Natural killer cell (primary cell): ENCODE results near the gene C11orf21. TPM values are rescaled to one million over a fixed set of nuclear protein-coding genes. Genes with fewer than 3 reads are reported as not detected.
A peak's percentile ranks its signal among the peaks of the same experiment; 100 is the strongest.

ENCODE experiments used
- ATAC-seq, 3 donors: fragments of 150-1000 bp in 2 of 3; fragments of 200-7000 bp in 1 of 3; cut with Tn5 transposase; 1 replicate in 1 of 3; 2 replicates in 2 of 3; pipeline ENCODE4 v1.10.0; 2021; ENCODE audit warnings: mild to moderate bottlenecking in 2 of 3, moderate library complexity in 2 of 3
- DNase-seq, 2 donors: peaks; one replicate each; pipeline versions ENCODE4 v3.0.0 to v3.0.0-alpha.2; 2013 to 2021; ENCODE audit warnings: mixed read lengths in 1 of 2
- H3K27ac ChIP-seq: one replicate; pipeline ENCODE4 v1.5.1; 2013; ENCODE audit warnings: mild to moderate bottlenecking, low read length
- H3K27me3 ChIP-seq: one replicate; pipeline ENCODE4 v1.6.1; 2013; ENCODE audit warnings: low read length; ENCODE audit not compliant: control insufficient read depth, insufficient read depth
- H3K36me3 ChIP-seq: one replicate; pipeline ENCODE4 v1.6.1; 2013; ENCODE audit warnings: low read length; ENCODE audit not compliant: control insufficient read depth, insufficient read depth
- H3K4me1 ChIP-seq: one replicate; pipeline ENCODE4 v1.6.1; 2013; ENCODE audit warnings: low read length; ENCODE audit not compliant: control insufficient read depth, insufficient read depth
- H3K4me3 ChIP-seq: one replicate; pipeline ENCODE4 v1.5.1; 2013; ENCODE audit warnings: low read length
- H3K9me3 ChIP-seq: one replicate; pipeline ENCODE4 v1.6.1; 2013; ENCODE audit warnings: low read length; ENCODE audit not compliant: control insufficient read depth, insufficient read depth
- H3K27ac Mint-ChIP-seq, 2 donors: one replicate each; pipeline ENCODE4 v1.8.0; 2022; ENCODE audit warnings: mild to moderate bottlenecking in 2 of 2, mixed read lengths in 2 of 2, moderate library complexity in 1 of 2
- H3K27me3 Mint-ChIP-seq, 2 donors: one replicate each; pipeline ENCODE4 v1.8.0; 2022; ENCODE audit warnings: low read depth in 2 of 2, mixed read lengths in 2 of 2
- H3K36me3 Mint-ChIP-seq: one replicate; pipeline ENCODE4 v1.8.0; 2022; ENCODE audit warnings: mixed read lengths
- H3K4me1 Mint-ChIP-seq, 2 donors: one replicate each; pipeline ENCODE4 v1.8.0; 2022; ENCODE audit warnings: mixed read lengths in 2 of 2
- H3K4me3 Mint-ChIP-seq: one replicate; pipeline ENCODE4 v1.8.0; 2022; ENCODE audit warnings: mild to moderate bottlenecking, moderate library complexity, mixed read lengths
- H3K9me3 Mint-ChIP-seq, 2 donors: one replicate each; pipeline ENCODE4 v1.8.0; 2022; ENCODE audit warnings: mixed read lengths in 2 of 2
- WGBS: methylation state at CpG from one replicate; pipeline ENCODE4 v1.1.7; 2013; ENCODE audit warnings: missing lambda C conversion rate; ENCODE audit not compliant: insufficient coverage; 5-methylcytosine and 5-hydroxymethylcytosine counted together
- intact Hi-C: fragments of 100-400 bp; cut with micrococcal nuclease; formaldehyde crosslinking; loops from one replicate; pipeline ENCODE4 v1.14.2; 2022
- total RNA-seq, 4 donors: library from RNA; stranded (reverse); fragments of 120-200 nt in 1 of 4; gene quantifications; one replicate each; pipeline versions ENCODE4 v1.2.3 to v1.2.4, GENCODE V29; 2013 to 2022
- TF ChIP-seq, protein P1 (sequence below): fragments of 200-600 bp; IDR thresholded peaks from one replicate; pipeline ENCODE4 v1.8.0; 2022; ENCODE audit warnings: antibody characterized with exemption

Gene C11orf21
- 100 to 1,000 TPM; 227 to 325 (median 237) TPM for total RNA-seq
- total RNA-seq (2013) = 138 TPM

DNA sequence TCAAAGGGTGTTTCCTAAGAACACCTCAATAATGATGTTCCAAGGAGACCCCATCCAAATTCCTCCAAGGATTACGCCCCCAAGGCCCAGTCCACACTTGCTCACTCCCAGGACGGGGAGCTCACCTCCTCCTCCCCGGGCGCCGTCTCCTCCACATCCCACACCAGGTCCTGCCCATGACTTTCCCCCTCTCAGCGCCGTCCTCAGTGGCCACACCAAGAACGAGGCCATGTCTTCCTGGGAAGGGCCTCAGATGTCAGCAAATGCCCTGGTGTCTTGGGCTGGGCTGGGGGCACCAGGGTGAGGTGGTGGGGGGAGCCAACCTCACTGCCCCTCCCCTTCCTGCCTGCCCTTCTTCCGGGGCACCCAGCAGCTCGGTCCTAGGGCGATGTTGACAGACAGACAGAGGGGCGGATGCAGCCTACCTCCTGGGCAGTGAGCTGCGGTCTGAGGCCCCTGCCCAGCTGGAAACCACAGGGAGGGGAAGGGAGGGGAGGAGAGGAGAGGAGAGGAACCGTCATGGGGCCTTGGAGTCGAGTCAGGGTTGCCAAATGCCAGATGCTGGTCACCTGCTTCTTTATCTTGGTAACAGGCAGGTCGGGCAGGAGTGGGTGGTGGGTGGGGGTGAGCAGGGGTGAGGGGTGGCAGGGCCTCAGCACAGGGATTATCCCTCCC, at the start of gene C11orf21, which contains the start of gene TSPAN32:
TSS of gene C11orf21 (minus strand) at position 288 of the 675 bp plus-strand sequence. CDS start at position 178, 110 bp downstream.
TSS of gene TSPAN32 (plus strand) at position 383 of the 675 bp plus-strand sequence. CDS start at position 520, 137 bp downstream.
- TF ChIP-seq, protein P1, sequence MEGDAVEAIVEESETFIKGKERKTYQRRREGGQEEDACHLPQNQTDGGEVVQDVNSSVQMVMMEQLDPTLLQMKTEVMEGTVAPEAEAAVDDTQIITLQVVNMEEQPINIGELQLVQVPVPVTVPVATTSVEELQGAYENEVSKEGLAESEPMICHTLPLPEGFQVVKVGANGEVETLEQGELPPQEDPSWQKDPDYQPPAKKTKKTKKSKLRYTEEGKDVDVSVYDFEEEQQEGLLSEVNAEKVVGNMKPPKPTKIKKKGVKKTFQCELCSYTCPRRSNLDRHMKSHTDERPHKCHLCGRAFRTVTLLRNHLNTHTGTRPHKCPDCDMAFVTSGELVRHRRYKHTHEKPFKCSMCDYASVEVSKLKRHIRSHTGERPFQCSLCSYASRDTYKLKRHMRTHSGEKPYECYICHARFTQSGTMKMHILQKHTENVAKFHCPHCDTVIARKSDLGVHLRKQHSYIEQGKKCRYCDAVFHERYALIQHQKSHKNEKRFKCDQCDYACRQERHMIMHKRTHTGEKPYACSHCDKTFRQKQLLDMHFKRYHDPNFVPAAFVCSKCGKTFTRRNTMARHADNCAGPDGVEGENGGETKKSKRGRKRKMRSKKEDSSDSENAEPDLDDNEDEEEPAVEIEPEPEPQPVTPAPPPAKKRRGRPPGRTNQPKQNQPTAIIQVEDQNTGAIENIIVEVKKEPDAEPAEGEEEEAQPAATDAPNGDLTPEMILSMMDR = no peak
- H3K36me3 ChIP-seq = peaks cover 40% of the 10 kb centered on the region
- H3K4me1 ChIP-seq = peaks cover 96% of the 10 kb centered on the region
- Mint-ChIP-seq H3K36me3 (no peaks in the 10 kb centered on the region), H3K9me3 (no peaks in the 10 kb centered on the region), H3K27me3 (no peaks in the 10 kb centered on the region), H3K4me1 (peaks cover 34 to 85% of the 10 kb centered on the region in 2 donors), H3K4me3 (peak within 1 kb of the TSS; percentile 98), H3K27ac (peak within 1 kb of the TSS; percentile 86 to 96)
- no peaks in the 10 kb centered on the region for H3K27me3 ChIP-seq
- DNase-seq = peak; percentile 67 to 77
- intact Hi-C loops = loop anchor here (1.0 to 5.0 kb wide), 3 partner anchors 34 to 105 kb away; partner anchors contain the start of gene TSSC4
- WGBS = 2% methylated on average over 15 of the region's 16 CpGs
- H3K27ac ChIP-seq = peak within 1 kb of the TSS; percentile 83
- peak; percentile 62 to 77 (median 73) for ATAC-seq
- peak within 1 kb of the TSS; percentile 84 for H3K4me3 ChIP-seq
- no peaks in the 10 kb centered on the region for H3K9me3 ChIP-seq

DNA sequence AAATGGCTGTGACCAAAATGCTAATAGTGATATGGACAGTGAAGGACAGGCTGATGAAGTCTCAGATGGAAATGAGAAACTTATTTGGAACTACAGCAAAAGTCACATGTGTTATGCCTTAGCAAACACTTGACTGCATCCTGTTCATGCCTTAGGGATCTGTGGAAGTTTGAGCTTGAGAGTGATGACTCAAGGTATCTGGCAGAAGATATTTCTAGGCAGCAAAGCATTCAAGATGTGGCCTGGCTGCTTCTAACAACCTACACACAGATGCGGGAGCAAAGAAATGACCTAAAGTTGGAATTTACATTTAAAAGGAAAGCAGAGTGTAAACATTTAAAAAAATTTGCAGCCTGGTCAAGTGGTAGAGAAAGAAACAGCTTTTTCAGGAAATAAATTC, 47.3 kb upstream of the C11orf21 start:
- no peak for DNase-seq
- no CpG with 5 or more reads among the region's 1 CpG for WGBS
- peaks cover 9% of the 10 kb centered on the region for H3K9me3 ChIP-seq
- no peak overlapping the region for H3K4me3 Mint-ChIP-seq
- no peaks in the 10 kb centered on the region for H3K27me3 ChIP-seq
- H3K4me1 ChIP-seq = no peaks in the 10 kb centered on the region
- no peaks in the 10 kb centered on the region for H3K4me1 Mint-ChIP-seq
- H3K36me3 Mint-ChIP-seq = no peaks in the 10 kb centered on the region
- peaks cover 0 to 2% of the 10 kb centered on the region in 2 donors for H3K27me3 Mint-ChIP-seq
- H3K4me3 ChIP-seq = no peak overlapping the region
- no peaks in the 10 kb centered on the region for H3K36me3 ChIP-seq
- intact Hi-C loops = no loop called here
- H3K27ac ChIP-seq = no peak overlapping the region
- no peak overlapping the region for H3K27ac Mint-ChIP-seq
- H3K9me3 Mint-ChIP-seq = no peaks in the 10 kb centered on the region
- no peak for ATAC-seq
- TF ChIP-seq, protein P1 = no peak

DNA sequence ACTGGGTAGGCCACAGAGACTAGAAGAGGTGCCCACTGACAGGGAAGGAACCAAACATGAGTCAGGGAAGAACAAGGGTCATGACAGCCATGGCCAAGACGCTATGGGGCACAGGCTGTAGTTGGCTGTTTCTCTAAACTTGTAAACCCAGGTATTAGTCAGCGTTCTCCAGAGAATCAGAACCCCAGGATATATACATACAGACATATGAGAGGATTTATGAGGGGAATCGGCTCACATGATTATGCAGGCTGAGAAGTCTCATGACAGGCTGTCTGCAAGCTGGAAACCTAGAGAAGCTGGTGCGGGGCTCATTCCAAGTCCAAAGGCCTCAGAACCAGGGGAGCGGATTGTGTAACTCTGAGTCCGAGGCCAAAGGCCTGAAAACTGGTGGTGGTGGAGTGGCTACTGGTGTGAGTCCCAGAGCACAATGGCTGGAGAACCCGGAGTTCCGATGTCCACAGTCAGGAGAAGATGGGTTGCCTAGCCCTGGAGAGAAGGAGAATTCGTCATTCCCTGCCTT, 45.7 kb upstream of the C11orf21 start:
- DNase-seq (no peak), ATAC-seq (no peak)
- Histone ChIP-seq H3K4me3 (no peak overlapping the region), H3K27ac (no peak overlapping the region), H3K9me3 (peaks cover 9% of the 10 kb centered on the region), H3K27me3 (no peaks in the 10 kb centered on the region), H3K36me3 (no peaks in the 10 kb centered on the region), H3K4me1 (no peaks in the 10 kb centered on the region)
- TF ChIP-seq, protein P1 = no peak
- no peaks in the 10 kb centered on the region for H3K36me3 Mint-ChIP-seq
- 91% methylated on average over 8 of the region's 9 CpGs for WGBS
- no peak overlapping the region for H3K4me3 Mint-ChIP-seq
- no peaks in the 10 kb centered on the region for H3K4me1 Mint-ChIP-seq
- H3K27ac Mint-ChIP-seq = no peak overlapping the region
- no peaks in the 10 kb centered on the region for H3K27me3 Mint-ChIP-seq
- H3K9me3 Mint-ChIP-seq = no peaks in the 10 kb centered on the region
- intact Hi-C loops = no loop called here
